NCI-H345 treated with DMSO at 0.1 percent for 48 hours (cell line): ENCODE data around the gene SNX5.

ENCODE experiments used
- DNase-seq: peaks from one replicate; lab custom pipeline; 2025; ENCODE audit not compliant: unreplicated experiment; lab: John Stamatoyannopoulos, UW

SNX5 gene

DNA sequence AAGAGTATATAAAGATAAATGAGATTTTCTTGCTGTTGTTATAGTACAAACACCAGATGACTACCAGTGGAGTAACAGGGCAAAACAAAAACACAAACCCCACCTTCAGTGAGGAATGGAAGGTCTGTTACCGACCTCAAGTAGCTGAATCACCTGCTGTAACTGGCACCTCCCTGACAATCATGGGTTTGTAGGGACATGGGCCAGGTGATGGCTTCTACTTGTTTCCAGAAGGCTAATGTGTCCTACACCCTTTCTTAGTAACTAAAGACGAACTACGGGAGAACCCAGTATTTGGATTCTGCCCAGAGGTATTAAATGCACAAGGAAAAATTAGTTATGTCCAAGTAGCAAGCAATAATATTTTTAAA lies 26.8 kb downstream of the SNX5 start:
- DNase-seq: no peak

DNA sequence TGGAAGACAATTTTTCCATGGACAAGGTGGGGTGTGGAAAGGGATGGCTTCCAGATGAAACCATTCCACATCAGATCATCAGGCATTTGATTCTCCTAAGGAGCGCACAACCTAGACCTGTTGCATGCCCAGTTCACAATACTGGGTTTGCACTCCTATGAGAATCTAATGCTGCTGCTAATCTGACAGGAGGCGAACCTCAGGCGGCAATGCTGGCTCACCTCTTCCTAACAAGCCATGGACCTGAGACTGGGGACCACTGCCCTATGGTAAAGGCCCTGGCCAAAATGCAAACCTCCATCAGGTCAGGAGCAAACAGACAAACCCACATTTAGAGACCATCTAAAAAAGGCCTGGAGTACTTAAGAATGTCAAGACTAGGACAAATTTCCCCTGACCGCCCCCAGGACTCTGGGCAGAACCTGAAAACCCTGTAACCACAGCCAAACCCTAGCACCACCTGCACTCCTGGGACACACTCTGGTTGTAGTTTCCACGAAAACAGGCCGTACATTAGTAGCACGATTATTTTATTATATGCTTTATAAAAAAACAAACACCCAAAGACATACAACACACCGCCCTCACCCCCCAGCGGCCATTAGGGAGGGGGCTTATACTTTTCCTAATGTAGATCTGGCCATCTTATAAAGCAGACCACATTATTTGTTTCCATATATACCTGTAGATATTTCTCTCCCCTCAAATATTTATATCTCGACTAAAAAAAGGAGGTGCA lies 27.3 kb downstream of the SNX5 start:
- DNase-seq: no peak

- DNase-seq: no peak
Observed at GRCh38 chr20:17940224-17940971, 28.2 kb downstream of the SNX5 start.

GRCh38 chr20:17939622-17940223 lies 28.9 kb downstream of the SNX5 start:
- no peak for DNase-seq

DNA sequence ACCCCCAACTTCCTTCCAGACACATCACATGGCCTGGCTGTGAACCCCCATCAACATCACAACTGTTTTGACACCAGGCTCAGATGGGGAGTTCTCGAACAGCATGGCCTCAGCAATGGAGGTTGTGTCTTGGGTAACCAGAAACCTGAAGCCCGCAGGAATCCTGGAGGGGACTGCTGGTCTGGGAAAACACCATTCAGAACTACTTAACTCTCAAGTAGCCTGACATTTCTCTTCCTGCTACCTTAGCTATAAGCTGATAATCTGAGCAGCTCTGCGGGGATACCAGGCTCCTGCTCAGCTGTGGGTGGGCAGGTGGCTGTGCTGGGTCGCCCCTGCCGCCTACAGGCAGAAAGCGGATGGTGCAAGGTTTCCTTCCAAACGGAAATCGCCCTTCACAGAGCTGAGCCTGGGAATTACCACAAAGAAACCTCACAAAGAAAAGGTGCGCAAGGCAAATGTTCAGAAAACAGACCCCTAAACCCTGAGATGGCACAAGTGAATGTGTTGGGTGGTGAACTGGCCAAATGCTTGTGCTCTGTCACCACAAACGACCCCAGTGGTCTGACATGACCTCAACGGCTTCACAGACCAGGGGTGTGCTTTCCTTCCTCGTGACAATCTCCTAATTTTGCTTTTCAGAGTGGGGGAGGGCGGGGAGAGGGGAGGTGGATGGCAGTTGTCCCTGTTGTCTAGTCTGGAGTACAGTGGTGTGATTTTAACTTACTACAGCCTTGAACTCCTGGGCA lies 29.5 kb downstream of the SNX5 start:
- DNase-seq: peak; percentile 39

DNA sequence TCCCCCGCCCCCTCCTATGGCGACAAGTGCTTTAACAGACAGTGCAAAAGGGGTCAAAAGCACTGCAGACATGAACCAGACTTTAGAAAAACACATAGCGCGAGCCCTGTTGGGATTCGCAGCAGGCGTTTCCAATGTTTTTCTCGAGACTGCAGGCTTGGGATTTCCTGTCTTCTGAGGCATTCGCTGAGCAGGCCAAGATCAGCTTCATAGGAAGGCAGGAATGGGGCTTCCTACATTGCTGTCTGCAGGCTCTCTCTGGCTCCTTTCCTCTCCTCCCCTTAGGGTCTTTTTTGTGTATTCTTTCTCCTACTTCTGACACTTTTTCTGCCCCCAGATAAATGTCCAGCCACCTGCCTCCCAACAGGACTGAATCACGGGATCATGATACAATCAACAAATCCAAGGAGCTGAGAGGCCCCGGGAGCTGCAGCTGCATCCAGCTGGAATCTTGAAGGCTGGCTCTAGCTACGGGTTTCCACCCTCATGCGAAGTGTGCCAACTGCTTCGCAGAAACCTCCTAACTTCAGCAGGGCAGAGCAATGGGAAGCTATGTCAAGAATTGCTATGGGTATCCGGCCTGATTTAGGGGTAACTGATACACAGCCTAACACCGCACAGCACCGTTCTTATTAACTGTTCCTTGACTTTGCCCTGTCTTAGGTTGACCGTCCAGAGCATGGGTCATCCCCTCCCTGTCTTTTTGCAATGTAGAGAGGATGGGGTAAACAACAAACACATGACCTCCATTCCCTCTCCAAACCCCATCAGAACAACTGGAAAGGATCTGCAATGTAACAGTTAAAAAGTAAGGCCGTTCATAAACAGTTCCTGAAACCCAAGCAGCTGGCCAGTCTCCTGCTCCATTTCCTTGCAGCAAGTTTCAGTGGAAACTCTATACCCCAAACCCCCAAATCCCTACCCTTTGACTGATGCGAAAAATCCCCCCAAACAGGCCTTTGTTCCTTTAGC lies 31.5 kb downstream of the SNX5 start:
- DNase-seq: no peak

- no peak for DNase-seq
Observed at GRCh38 chr20:17936286-17936760, 32.3 kb downstream of the SNX5 start.

DNA sequence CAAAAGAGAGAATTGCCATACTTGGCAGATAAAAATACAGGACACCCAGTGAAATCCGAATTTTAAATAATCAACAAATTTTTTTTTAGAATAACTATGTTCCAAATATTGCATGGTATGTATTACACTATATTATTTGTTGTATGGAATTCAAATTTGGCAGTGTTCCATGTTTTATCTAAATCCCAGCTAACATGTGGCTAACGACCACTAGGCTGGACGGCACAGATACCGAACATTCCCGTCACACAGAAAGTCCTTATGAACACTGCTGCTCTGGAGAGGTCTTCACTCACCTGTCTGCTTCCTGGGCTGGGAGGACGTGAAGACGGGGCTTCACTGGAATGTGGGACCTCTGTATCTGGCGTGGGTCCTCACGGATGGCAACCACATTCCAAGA lies 32.8 kb downstream of the SNX5 start:
- DNase-seq: no peak

DNA sequence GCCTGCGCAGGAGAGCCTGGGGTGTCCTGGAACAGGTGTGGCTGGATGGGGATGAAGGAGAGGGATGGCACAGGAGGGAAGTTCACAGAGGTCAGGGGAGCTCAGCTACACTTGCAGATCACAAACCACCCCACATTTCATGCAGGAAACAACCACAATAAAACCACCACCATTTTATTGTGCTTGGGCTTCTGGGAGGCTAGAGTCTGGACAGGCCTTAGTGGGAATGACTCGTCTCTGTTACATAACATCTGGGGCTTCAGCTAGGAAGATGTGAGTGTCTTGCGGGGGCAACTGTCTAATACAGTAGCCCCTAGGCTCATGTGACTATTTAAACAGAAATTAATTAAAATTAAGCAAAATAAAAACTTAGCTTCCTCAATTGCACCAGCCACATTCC lies 33.4 kb downstream of the SNX5 start:
- no peak for DNase-seq

DNA sequence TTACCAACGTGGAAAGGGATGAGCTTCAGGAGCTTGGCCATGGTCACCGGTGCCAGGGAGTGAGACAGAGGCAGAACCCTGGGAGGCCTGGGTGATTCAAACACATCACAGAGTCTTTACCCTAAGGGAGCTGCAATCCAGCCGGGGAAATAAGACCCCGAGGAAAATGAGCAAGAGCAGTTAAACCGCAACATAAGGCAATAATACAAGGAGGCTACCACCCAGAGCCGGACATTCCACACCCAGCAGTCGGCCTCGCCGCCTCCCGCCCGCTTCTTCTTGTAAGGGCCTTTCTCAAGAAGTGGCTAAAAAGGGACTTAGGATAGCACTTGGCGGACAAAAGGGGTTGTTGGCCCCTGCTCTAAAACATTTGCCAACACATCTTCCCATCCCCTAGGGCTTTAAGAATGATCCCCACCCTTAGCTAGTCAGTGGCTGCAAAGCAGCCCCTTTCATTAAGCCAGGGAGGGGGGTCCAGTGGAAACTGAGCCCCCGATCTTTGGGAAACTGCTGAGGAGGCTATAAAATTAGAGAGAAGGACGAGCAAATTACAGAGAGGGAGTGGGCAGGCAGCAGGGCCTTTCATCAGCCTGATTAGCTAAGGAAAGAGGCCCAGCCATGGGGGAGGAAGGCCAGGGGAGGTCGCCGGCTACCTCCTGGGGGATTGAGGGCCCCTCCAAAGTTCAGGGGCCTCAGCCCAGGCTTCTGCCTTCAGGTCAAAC lies 34.3 kb downstream of the SNX5 start:
- no peak for DNase-seq

- DNase-seq: no peak
Observed at GRCh38 chr20:17933711-17934110, 34.9 kb downstream of the SNX5 start.

- DNase-seq: no peak
Observed at GRCh38 chr20:17933121-17933520, 35.5 kb downstream of the SNX5 start.

- no peak for DNase-seq
Observed at GRCh38 chr20:17932396-17932795, 36.2 kb downstream of the SNX5 start.

- no peak for DNase-seq
Observed at GRCh38 chr20:17931513-17931912, 37.1 kb downstream of the SNX5 start.

DNA sequence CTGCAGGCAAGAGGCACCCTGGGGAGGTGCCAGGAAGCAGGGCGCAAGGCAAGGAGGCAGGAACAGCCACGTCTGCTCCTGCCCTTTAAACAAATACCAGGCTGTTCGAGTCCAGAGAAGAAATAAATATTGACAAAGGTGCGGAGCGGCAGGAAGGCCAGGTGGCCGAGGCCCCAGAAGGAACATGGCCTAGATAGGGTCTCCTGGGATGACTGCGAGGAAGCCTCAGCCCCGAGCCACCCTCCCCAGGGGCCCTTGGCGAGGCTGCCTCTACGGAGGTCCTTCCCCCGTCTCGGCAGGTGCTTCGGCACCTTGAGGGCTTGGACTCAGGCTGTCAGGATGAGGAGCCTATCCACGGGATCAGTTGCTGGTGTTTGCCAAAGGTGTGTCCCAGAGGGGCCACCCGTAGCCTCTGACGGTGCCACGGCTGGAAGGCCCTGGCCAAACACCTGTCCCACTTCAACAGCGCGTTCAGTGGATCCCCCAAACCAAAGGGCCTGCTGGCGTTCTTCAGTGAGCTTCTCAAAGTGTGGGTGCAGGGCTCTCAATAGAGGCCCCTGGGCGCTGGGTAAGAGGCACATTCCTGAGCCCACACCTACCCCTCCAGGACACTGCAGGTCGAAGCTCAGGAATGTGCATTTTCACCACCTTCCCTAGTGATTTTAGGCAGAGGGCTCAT lies 39.8 kb downstream of the SNX5 start:
- DNase-seq: peak; percentile 19

DNA sequence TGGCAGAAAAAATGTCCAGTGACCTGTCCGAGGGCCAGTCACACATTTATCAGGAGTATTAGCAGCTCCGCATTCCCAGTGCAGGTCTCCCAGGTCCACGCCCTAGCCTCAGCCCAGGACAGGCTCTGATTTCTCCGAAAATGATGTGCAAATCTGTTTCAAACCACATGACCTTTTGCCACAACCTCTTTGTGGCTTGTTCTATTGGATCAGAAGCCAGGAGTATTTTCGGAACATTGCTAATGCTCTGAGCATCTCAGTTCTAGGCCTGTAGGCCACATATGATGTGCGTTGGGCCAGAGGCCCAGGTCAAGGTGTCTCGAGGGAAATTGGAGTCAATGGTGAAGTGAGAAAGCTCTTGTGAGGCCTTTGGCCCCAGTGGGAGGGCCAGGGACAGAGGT lies 40.4 kb downstream of the SNX5 start:
- DNase-seq: no peak

DNA sequence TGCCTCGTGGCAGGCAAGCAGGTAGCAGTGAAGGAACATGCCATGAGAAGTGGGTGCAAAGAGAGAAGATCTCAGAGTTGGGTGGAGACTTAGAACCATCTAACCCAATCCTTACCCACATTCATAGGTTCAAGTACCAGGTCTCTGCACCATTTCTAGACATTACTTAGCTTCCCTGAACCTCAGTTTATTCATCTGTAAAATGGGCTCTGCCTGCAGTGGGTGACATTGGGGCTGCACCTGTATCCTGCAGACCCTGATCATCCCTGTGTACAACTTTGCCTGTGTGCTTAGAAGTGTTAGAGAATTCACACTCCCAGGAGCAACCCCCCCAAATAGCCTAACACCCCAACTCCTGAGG lies 42.7 kb downstream of the SNX5 start:
- no peak for DNase-seq

- DNase-seq: no peak
Observed at GRCh38 chr20:17925141-17925939, 43.3 kb downstream of the SNX5 start.
